ENCODE results near the gene MRGPRX3. TPM values are rescaled to one million over a fixed set of nuclear protein-coding genes. Genes with fewer than 3 reads are reported as not detected.
"Not testable (repeated sequence)": the region's sequence is repeated elsewhere in the genome, so short reads cannot be mapped to it uniquely, and the experiment has no call there.

Gene MRGPRX3
- not detected for total RNA-seq

GRCh38 chr11:18132341-18132740 lies at the start of gene MRGPRX3:
TSS of gene MRGPRX3 (plus strand) at chr11:18132571. CDS start at chr11:18137203, 4,632 bp downstream.
- no peak for DNase-seq (ENCODE audit: low spot score)
- no peak for ATAC-seq

- no peak for DNase-seq (ENCODE audit: low spot score)
- no peak for ATAC-seq
These were observed 44.0 kb upstream of the MRGPRX3 start for GRCh38 chr11:18088366-18088765.

GRCh38 chr11:18088966-18089365 lies 43.4 kb upstream of the MRGPRX3 start:
- DNase-seq (ENCODE audit: low spot score): no peak
- no peak for ATAC-seq

- DNase-seq (ENCODE audit: low spot score): no peak
- no peak for ATAC-seq
These were observed 40.6 kb upstream of the MRGPRX3 start for GRCh38 chr11:18091731-18092130.

- ATAC-seq: no peak
- no peak for DNase-seq (ENCODE audit: low spot score)
These were observed 38.4 kb upstream of the MRGPRX3 start for GRCh38 chr11:18093959-18094358.

GRCh38 chr11:18100926-18101656 lies 31.3 kb upstream of the MRGPRX3 start:
- ATAC-seq: no peak
- no peak for DNase-seq (ENCODE audit: low spot score)

- no peak for DNase-seq (ENCODE audit: low spot score)
- no peak for ATAC-seq
These were observed 27.1 kb upstream of the MRGPRX3 start for GRCh38 chr11:18105086-18105801.

- DNase-seq (ENCODE audit: low spot score) (peak; percentile 85), ATAC-seq (peak; percentile 99)
These were observed 26.4 kb upstream of the MRGPRX3 start, which contains the start of gene SAAL1 for GRCh38 chr11:18105802-18106574. TSS of gene SAAL1 (minus strand) at chr11:18106082. CDS start at chr11:18106041, 41 bp downstream.

GRCh38 chr11:18106688-18107087 lies 25.7 kb upstream of the MRGPRX3 start:
- ATAC-seq (no peak), DNase-seq (ENCODE audit: low spot score) (no peak)

GRCh38 chr11:18108254-18108653 lies 24.1 kb upstream of the MRGPRX3 start:
- ATAC-seq (no peak), DNase-seq (ENCODE audit: low spot score) (no peak)

- no peak for DNase-seq (ENCODE audit: low spot score)
These were observed 21.4 kb upstream of the MRGPRX3 start for GRCh38 chr11:18111005-18111404.

GRCh38 chr11:18115360-18116127 lies 16.8 kb upstream of the MRGPRX3 start:
- ATAC-seq (peak; percentile 99), DNase-seq (ENCODE audit: low spot score) (peak; percentile 63)

More at GRCh38 chr11:18111005-18111404, 21.4 kb upstream of the MRGPRX3 start:
- ATAC-seq: no peak

GRCh38 chr11:18121331-18121828 lies 11.0 kb upstream of the MRGPRX3 start:
- not testable (repeated sequence) for ATAC-seq; DNase-seq (ENCODE audit: low spot score)

GRCh38 chr11:18131115-18131514 lies 1.3 kb upstream of the MRGPRX3 start:
- ATAC-seq; DNase-seq (ENCODE audit: low spot score): not testable (repeated sequence)

GRCh38 chr11:18135308-18135707 lies 2.9 kb downstream of the MRGPRX3 start:
- no peak for ATAC-seq
- no peak for DNase-seq (ENCODE audit: low spot score)

- DNase-seq (ENCODE audit: low spot score) (no peak), ATAC-seq (no peak)
These were observed 4.9 kb downstream of the MRGPRX3 start for GRCh38 chr11:18137186-18137800.

GRCh38 chr11:18140145-18140544 lies 7.8 kb downstream of the MRGPRX3 start:
- no peak for ATAC-seq
- no peak for DNase-seq (ENCODE audit: low spot score)

GRCh38 chr11:18144243-18144642 lies 11.9 kb downstream of the MRGPRX3 start:
- no peak for DNase-seq (ENCODE audit: low spot score)
- ATAC-seq: no peak

- no peak for DNase-seq (ENCODE audit: low spot score)
- ATAC-seq: no peak
These were observed 12.7 kb downstream of the MRGPRX3 start for GRCh38 chr11:18145025-18145424.

GRCh38 chr11:18145837-18146236 lies 13.5 kb downstream of the MRGPRX3 start:
- DNase-seq (ENCODE audit: low spot score): no peak
- no peak for ATAC-seq

Measured in left lobe of liver (tissue), 2 donors.